Measurements from ENCODE around the gene FNBP1. TPM values are rescaled to one million over a fixed set of nuclear protein-coding genes. Genes with fewer than 3 reads are reported as not detected.
A peak's percentile ranks its signal among the peaks of the same experiment; 100 is the strongest.

The FNBP1 gene
- total RNA-seq, 1 donor from 2014 or later = 21.9 TPM

GRCh38 chr9:130034570-130034969, 8.4 kb downstream of the FNBP1 start:
- Histone ChIP-seq H3K36me3 (ENCODE audit: control insufficient read depth in 3 of 3, insufficient read depth in 3 of 3, low read length in 3 of 3) (no peaks in the 10 kb centered on the region), H3K9ac (ENCODE audit: low read depth in 1 of 3, low read length in 3 of 3) (no peak overlapping the region), H3K4me3 (ENCODE audit: low read length in 3 of 3) (no peak overlapping the region), H3K4me1 (ENCODE audit: control insufficient read depth in 3 of 3, insufficient read depth in 3 of 3, low read length in 3 of 3) (peaks cover 10 to 19% (median 15%) of the 10 kb centered on the region in 3 donors), H3K27ac (ENCODE audit: low read depth, low read length) (no peak overlapping the region), H3K27me3 (ENCODE audit: control insufficient read depth in 3 of 3, insufficient read depth in 3 of 3, low read length in 3 of 3) (no peaks in the 10 kb centered on the region), H3K9me3 (ENCODE audit: control insufficient read depth in 3 of 3, low read length in 3 of 3) (no peaks in the 10 kb centered on the region)

GRCh38 chr9:130030651-130031127, 12.3 kb downstream of the FNBP1 start:
- H3K9me3 ChIP-seq (ENCODE audit: control insufficient read depth in 3 of 3, low read length in 3 of 3) = no peaks in the 10 kb centered on the region
- H3K36me3 ChIP-seq (ENCODE audit: control insufficient read depth in 3 of 3, insufficient read depth in 3 of 3, low read length in 3 of 3) = no peaks in the 10 kb centered on the region
- H3K9ac ChIP-seq (ENCODE audit: low read depth in 1 of 3, low read length in 3 of 3) = no peak overlapping the region
- H3K4me3 ChIP-seq (ENCODE audit: low read length in 3 of 3) = no peak overlapping the region
- no peaks in the 10 kb centered on the region for H3K27me3 ChIP-seq (ENCODE audit: control insufficient read depth in 3 of 3, insufficient read depth in 3 of 3, low read length in 3 of 3)
- H3K27ac ChIP-seq (ENCODE audit: low read depth, low read length) = no peak overlapping the region
- H3K4me1 ChIP-seq (ENCODE audit: control insufficient read depth in 3 of 3, insufficient read depth in 3 of 3, low read length in 3 of 3) = peaks cover 20 to 45% (median 31%) of the 10 kb centered on the region in 3 donors

GRCh38 chr9:130029223-130029973, 13.6 kb downstream of the FNBP1 start:
- H3K27me3 ChIP-seq (ENCODE audit: control insufficient read depth in 3 of 3, insufficient read depth in 3 of 3, low read length in 3 of 3) = no peaks in the 10 kb centered on the region
- H3K4me1 ChIP-seq (ENCODE audit: control insufficient read depth in 3 of 3, insufficient read depth in 3 of 3, low read length in 3 of 3) = peaks cover 20 to 44% (median 28%) of the 10 kb centered on the region in 3 donors
- H3K9me3 ChIP-seq (ENCODE audit: control insufficient read depth in 3 of 3, low read length in 3 of 3) = no peaks in the 10 kb centered on the region
- H3K36me3 ChIP-seq (ENCODE audit: control insufficient read depth in 3 of 3, insufficient read depth in 3 of 3, low read length in 3 of 3) = no peaks in the 10 kb centered on the region
- H3K4me3 ChIP-seq (ENCODE audit: low read length in 3 of 3) = no peak overlapping the region
- no peak overlapping the region for H3K9ac ChIP-seq (ENCODE audit: low read depth in 1 of 3, low read length in 3 of 3)
- H3K27ac ChIP-seq (ENCODE audit: low read depth, low read length) = peak overlapping the region; percentile 3

GRCh38 chr9:130028493-130029222, 14.3 kb downstream of the FNBP1 start:
- no peaks in the 10 kb centered on the region for H3K36me3 ChIP-seq (ENCODE audit: control insufficient read depth in 3 of 3, insufficient read depth in 3 of 3, low read length in 3 of 3)
- peak overlapping the region in 1 of 3 donors; percentile 16 for H3K9ac ChIP-seq (ENCODE audit: low read depth in 1 of 3, low read length in 3 of 3)
- H3K27ac ChIP-seq (ENCODE audit: low read depth, low read length) = peak overlapping the region; percentile 36
- no peak overlapping the region for H3K4me3 ChIP-seq (ENCODE audit: low read length in 3 of 3)
- H3K9me3 ChIP-seq (ENCODE audit: control insufficient read depth in 3 of 3, low read length in 3 of 3) = no peaks in the 10 kb centered on the region
- peaks cover 23 to 46% (median 30%) of the 10 kb centered on the region in 3 donors for H3K4me1 ChIP-seq (ENCODE audit: control insufficient read depth in 3 of 3, insufficient read depth in 3 of 3, low read length in 3 of 3)
- H3K27me3 ChIP-seq (ENCODE audit: control insufficient read depth in 3 of 3, insufficient read depth in 3 of 3, low read length in 3 of 3) = no peaks in the 10 kb centered on the region

GRCh38 chr9:130027533-130028365, 15.2 kb downstream of the FNBP1 start:
- no peak overlapping the region for H3K27ac ChIP-seq (ENCODE audit: low read depth, low read length)

GRCh38 chr9:130026583-130027340, 16.2 kb downstream of the FNBP1 start:
- Histone ChIP-seq H3K27ac (ENCODE audit: low read depth, low read length) (peak overlapping the region; percentile 40), H3K4me3 (ENCODE audit: low read length in 3 of 3) (no peak overlapping the region), H3K27me3 (ENCODE audit: control insufficient read depth in 3 of 3, insufficient read depth in 3 of 3, low read length in 3 of 3) (no peaks in the 10 kb centered on the region), H3K36me3 (ENCODE audit: control insufficient read depth in 3 of 3, insufficient read depth in 3 of 3, low read length in 3 of 3) (no peaks in the 10 kb centered on the region), H3K9ac (ENCODE audit: low read depth in 1 of 3, low read length in 3 of 3) (no peak overlapping the region), H3K4me1 (ENCODE audit: control insufficient read depth in 3 of 3, insufficient read depth in 3 of 3, low read length in 3 of 3) (peaks cover 30 to 51% (median 35%) of the 10 kb centered on the region in 3 donors), H3K9me3 (ENCODE audit: control insufficient read depth in 3 of 3, low read length in 3 of 3) (no peaks in the 10 kb centered on the region)

More at GRCh38 chr9:130027533-130028365, 15.2 kb downstream of the FNBP1 start:
- peaks cover 30 to 54% (median 35%) of the 10 kb centered on the region in 3 donors for H3K4me1 ChIP-seq (ENCODE audit: control insufficient read depth in 3 of 3, insufficient read depth in 3 of 3, low read length in 3 of 3)
- H3K27me3 ChIP-seq (ENCODE audit: control insufficient read depth in 3 of 3, insufficient read depth in 3 of 3, low read length in 3 of 3) = no peaks in the 10 kb centered on the region
- no peaks in the 10 kb centered on the region for H3K9me3 ChIP-seq (ENCODE audit: control insufficient read depth in 3 of 3, low read length in 3 of 3)
- no peaks in the 10 kb centered on the region for H3K36me3 ChIP-seq (ENCODE audit: control insufficient read depth in 3 of 3, insufficient read depth in 3 of 3, low read length in 3 of 3)
- H3K4me3 ChIP-seq (ENCODE audit: low read length in 3 of 3) = no peak overlapping the region
- no peak overlapping the region for H3K9ac ChIP-seq (ENCODE audit: low read depth in 1 of 3, low read length in 3 of 3)

GRCh38 chr9:130024597-130024994, 18.4 kb downstream of the FNBP1 start:
- no peaks in the 10 kb centered on the region for H3K27me3 ChIP-seq (ENCODE audit: control insufficient read depth in 3 of 3, insufficient read depth in 3 of 3, low read length in 3 of 3)
- H3K36me3 ChIP-seq (ENCODE audit: control insufficient read depth in 3 of 3, insufficient read depth in 3 of 3, low read length in 3 of 3) = no peaks in the 10 kb centered on the region
- no peak overlapping the region for H3K9ac ChIP-seq (ENCODE audit: low read depth in 1 of 3, low read length in 3 of 3)
- no peak overlapping the region for H3K27ac ChIP-seq (ENCODE audit: low read depth, low read length)
- H3K4me1 ChIP-seq (ENCODE audit: control insufficient read depth in 3 of 3, insufficient read depth in 3 of 3, low read length in 3 of 3) = peaks cover 28 to 56% (median 34%) of the 10 kb centered on the region in 3 donors
- no peaks in the 10 kb centered on the region for H3K9me3 ChIP-seq (ENCODE audit: control insufficient read depth in 3 of 3, low read length in 3 of 3)
- H3K4me3 ChIP-seq (ENCODE audit: low read length in 3 of 3) = no peak overlapping the region

GRCh38 chr9:130023994-130024596, 18.9 kb downstream of the FNBP1 start:
- peaks cover 25 to 51% (median 32%) of the 10 kb centered on the region in 3 donors for H3K4me1 ChIP-seq (ENCODE audit: control insufficient read depth in 3 of 3, insufficient read depth in 3 of 3, low read length in 3 of 3)
- no peak overlapping the region for H3K27ac ChIP-seq (ENCODE audit: low read depth, low read length)
- no peaks in the 10 kb centered on the region for H3K36me3 ChIP-seq (ENCODE audit: control insufficient read depth in 3 of 3, insufficient read depth in 3 of 3, low read length in 3 of 3)

More at GRCh38 chr9:130023994-130024596, 18.9 kb downstream of the FNBP1 start:
- Histone ChIP-seq H3K27me3 (ENCODE audit: control insufficient read depth in 3 of 3, insufficient read depth in 3 of 3, low read length in 3 of 3) (no peaks in the 10 kb centered on the region), H3K4me3 (ENCODE audit: low read length in 3 of 3) (no peak overlapping the region), H3K9ac (ENCODE audit: low read depth in 1 of 3, low read length in 3 of 3) (no peak overlapping the region), H3K9me3 (ENCODE audit: control insufficient read depth in 3 of 3, low read length in 3 of 3) (no peaks in the 10 kb centered on the region)
